ENCODE data around the gene SULF2.

The SULF2 gene

DNA sequence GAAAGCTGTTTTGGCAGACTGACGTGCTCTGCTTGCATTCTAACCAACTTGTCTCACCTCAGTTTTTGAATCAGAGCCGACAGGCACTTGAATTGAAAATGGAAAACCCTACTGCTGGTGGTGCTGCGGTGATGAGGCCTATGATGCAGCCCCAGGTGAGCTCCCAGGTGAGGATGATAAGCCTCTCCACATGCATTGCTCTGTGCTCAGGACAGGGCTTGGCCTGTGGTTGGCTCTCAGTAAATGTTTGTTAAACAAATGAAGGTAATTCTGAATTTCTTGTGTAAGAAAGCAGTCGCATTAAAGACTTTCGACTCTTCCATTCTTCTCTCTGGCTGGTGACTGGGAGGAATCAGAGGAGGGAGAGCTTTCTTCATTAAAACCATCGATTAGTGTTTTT, 136.3 kb downstream of the SULF2 start:
- no peak for DNase-seq (ENCODE audit: low read depth in 3 of 3)

DNA sequence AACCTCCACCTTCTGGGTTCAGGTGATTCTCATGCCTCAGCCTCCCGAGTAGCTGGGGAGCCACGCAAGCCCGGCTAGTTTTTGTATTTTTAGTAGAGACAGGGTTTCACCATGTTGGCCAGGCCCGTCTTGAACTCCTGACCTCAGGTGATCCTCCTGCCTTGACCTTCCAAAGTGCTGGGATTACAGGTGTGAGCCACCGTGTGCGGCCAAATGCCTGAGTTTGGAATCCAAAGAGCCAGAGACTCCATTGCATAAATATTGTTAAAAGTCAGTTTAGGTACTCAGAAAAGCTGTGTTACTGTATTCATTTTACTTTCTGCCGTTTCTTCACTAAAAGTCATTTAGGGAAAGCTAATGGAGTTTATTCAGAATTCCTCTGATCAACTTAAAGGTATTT, 137.3 kb downstream of the SULF2 start:
- no peak for DNase-seq (ENCODE audit: low read depth in 3 of 3)

DNA sequence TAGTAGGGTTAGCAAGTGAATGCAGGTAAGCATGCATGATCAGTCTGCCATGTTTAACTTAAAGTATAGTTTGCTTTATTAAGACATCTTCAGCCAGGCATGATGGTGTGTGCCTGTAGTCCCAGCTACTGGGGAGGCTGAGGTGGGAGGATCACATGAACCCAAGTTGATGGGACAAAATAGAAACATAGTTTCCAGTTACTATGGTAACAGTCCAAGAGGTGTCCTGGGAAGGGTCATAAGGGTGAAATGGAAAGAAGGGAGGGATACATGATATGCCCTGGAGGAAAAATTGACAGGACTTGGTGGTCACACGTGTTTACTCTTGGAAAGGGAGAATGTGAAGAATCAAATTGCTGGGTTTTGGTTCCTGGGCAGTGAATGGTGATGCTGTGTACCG, 139.6 kb downstream of the SULF2 start:
- no peak for DNase-seq (ENCODE audit: low read depth in 3 of 3)

DNA sequence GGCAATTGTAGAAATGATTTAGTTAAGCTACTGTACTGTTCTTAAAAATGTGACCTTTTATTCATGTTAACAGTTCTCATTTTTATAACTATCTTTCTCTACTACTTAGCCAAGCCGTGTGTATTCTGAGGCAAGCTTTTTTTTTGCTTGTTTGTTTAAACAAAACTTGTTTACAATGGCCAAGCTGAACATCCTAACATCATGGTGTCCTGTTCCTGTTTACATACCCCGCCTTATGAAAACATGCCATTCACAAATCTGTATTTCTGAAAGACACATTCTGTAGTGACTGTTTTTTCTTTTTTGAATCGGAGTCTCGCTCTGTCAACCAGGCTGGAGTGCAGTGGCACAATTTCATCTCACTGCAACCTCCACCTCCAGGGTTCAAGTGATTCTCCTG, 142.7 kb downstream of the SULF2 start:
- no peak for DNase-seq (ENCODE audit: low read depth in 3 of 3)

DNA sequence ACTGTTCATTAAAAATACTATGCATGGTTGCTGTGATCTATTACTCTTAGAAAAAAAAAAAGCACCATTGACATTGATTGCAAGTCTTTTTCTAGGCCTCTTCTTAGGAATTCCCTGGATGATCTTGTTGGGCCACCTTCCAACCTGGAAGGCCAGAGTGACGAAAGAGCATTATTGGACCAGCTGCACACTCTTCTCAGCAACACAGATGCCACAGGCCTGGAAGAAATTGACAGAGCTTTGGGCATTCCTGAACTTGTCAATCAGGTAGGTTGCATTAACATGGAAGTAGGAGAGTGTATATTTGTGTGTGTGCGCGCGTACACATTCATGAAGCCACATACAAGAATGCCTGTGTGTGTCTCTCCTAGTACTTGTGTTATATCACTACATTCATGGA, 143.2 kb downstream of the SULF2 start:
- no peak for DNase-seq (ENCODE audit: low read depth in 3 of 3)

DNA sequence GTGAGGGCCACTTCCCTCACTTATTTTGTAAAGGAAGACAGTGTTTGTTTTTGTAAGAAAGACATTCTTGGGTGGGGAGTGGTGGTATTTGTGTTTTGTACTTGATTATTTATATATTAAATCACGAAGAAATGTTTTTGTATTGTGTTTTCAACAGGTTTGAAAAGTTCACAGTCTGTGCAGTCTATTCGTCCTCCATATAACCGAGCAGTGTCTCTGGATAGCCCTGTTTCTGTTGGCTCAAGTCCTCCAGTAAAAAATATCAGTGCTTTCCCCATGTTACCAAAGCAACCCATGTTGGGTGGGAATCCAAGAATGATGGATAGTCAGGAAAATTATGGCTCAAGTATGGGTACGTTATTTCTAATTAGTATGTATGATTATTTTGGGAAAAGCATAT, 146.4 kb downstream of the SULF2 start:
- DNase-seq (ENCODE audit: low read depth in 3 of 3): no peak

DNA sequence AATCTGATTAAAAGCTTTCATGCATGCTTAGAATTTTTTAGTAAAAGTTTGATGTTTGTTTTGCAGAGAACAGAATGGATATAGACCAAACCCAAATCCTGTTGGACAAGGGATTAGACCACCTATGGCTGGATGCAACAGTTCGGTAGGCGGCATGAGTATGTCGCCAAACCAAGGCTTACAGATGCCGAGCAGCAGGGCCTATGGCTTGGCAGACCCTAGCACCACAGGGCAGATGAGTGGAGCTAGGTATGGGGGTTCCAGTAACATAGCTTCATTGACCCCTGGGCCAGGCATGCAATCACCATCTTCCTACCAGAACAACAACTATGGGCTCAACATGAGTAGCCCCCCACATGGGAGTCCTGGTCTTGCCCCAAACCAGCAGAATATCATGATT, 150.0 kb downstream of the SULF2 start:
- DNase-seq (ENCODE audit: low read depth in 3 of 3): no peak

DNA sequence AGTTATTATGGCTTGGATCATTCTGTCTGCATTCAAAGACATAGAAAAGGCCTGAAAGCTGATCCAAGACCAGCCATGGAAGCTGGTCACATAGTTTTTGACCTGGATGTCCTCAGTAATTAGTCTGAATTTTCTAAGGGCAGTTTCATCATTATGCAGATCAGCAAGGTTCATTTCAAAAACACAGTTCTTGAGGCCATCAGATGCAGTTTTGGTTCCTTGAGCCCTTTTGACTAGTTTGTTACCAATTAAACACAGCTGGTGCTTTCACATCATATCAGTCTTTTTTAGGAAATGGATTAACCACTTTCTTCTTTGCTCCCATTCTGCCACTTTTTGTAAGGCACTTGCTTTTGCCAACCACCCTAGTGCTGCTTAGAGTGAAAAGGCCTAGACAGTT, 154.2 kb downstream of the SULF2 start:
- no peak for DNase-seq (ENCODE audit: low read depth in 3 of 3)

DNA sequence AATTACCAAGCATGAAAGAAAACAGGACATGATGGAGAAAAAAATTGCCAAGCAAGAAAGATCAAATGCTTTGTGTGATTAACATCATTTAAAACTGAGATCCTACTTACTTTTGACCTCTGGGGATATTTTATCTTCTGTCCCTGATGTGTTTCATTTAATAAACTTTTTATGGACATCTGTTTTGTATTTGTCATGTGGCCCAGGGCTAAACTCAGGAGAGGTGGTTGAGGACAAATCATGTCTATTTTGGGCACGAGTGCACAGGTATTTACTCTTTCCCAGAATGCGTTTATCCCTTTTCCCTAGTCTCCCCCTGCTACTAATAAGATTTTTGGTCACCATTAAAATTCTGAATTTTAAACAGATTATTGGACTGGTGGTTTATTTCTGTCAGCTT, 155.4 kb downstream of the SULF2 start:
- DNase-seq (ENCODE audit: low read depth in 3 of 3): no peak

DNA sequence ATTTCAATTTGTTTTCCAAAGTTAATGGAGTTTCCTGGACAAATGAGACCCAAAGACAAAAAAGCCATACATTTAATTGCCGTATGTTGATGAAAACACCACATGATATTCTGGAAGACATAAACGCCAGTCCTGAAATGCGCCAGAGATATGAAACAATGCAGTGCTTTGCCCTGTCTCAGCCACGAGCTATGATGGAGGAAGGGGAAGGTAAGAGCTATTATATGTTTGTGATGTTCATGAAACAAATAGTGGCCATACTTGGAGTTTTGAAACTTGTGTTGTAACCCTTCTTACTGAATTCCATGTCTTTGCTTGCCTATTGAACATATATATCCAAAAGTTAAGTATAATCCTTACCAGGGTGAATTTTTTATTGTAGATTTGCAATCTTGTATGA, 157.7 kb downstream of the SULF2 start:
- no peak for DNase-seq (ENCODE audit: low read depth in 3 of 3)

DNA sequence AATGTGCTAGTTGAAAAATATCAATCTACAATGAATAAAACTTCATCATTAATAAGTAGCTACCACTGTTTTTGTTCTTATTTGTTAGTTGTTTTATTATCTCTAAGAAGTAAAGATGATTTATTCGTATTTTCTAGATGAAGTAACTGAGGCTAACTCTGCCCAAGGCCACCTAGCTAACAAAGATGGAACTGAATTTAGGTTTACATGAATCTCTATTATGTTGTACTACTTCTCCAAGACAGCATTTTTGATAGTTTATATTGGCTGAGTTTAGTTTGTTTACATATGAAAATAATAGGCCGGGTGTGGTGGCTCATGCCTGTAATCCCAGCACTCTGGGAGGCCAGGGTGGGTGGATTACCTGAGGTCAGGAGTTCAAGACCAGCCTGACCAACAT, 162.1 kb downstream of the SULF2 start:
- no peak for DNase-seq (ENCODE audit: low read depth in 3 of 3)

DNA sequence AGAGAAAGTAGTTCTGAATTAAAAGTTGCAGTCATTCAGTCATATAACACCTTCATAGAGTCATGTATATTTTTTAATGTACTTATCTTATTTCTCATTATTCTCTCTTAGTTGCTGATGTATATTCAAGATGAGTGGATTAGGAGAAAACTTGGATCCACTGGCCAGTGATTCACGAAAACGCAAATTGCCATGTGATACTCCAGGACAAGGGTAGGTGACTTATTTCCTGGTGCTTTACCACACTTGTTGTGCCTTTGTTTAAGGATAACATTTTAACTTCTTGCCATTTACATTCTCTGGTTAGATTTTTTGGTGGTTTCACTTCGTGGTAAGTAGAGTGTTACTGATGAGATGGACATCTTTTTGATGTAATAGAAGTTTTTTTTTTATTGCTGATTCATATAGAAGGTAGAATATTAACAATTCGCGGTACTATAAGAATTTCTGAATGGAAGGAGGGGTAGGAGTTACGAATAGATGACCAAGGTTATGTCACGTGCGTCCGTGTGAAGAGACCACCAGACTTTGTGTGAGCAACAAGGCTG, 163.1 kb downstream of the SULF2 start:
- no peak for DNase-seq (ENCODE audit: low read depth in 3 of 3)

DNA sequence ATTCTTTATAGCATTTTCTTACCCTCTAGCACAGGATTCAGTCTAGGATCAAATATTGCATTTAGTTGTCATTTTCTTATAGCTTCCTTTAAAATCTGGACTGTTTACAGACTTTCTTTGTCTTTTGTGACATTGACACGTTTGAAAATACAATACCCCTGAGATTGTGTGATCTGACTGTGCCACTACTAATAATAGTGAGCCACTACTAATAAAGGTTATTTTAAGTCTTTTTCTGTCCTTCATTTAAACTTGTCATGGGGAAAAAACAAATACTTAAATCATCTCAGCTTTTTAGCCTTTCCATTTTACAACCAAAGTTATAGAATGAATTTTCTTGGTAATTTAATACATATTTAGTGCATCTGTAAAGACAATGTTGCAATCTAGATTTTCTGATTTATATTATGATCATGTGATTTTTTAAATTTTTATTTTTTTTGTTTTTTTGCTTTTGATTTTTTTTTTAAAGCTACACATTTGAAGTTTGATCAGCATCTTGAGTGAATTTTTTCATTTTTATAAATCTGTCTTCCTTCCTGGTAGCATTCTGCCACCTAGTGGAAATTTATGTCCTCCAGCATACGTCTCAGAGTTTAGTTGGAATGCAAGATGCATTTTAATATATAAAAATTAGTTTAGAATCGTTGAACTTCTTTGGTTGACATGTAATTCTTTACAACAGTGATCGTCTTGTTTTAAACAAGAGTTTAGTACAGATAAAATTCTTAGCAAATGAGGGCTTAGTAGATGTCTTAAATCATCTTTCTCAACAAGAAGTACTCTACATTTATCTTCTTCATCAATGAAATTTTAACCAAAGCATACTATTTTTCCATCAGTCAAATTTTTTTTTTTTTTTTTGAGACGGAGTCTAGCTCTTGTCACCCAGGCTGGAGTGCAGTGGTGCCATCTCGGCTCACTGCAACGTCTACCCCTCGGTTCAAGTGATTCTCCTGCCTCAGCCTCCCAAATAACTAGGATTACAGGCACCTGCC, 164.2 kb downstream of the SULF2 start:
- no peak for DNase-seq (ENCODE audit: low read depth in 3 of 3)

DNA sequence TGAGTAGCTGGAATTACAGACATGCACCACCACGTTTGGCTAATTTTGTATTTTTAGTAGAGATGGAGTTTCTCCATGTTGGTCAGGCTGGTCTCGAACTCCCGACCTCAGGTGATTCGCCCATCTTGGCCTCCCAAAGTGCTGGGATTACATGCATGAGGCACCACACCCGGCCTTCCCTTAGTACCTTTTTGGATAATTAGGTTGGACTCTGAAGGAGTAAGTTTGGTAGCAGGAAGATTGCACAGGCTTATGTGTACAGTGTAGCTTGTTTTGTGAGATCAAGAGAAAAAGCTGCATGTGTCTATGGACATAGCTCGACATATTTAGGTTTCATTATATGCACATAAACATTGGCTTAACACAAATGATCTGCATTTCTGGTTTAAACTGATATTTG, 166.8 kb downstream of the SULF2 start:
- no peak for DNase-seq (ENCODE audit: low read depth in 3 of 3)

DNA sequence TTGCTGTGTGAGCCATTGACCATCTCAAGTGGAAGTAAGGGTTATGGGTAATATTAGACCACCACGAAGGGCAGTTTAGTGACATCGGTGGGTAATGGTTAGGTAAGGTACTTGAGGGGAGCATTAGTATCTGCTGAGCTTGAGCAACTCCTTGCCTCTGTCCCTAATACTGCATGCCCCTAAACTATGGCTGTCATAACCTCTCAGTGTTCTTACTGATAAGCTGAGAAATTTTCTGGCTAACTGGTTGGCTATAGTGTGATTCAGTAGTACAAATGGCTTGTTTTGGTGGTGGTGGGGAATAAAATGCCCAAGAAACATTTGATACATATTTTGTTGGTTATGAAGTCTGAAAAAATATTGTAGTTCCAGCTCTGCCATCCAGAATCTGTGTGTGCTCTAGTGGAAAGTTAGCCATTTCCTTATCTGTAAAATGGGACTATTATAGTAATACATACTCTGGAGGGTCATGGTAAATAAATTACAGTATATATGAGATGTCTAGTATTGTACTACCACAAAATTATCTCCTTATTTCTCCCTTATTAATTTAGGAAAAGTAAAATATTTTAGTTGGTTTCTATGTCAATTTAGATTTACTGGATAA, 170.5 kb downstream of the SULF2 start:
- DNase-seq (ENCODE audit: low read depth in 3 of 3): no peak

DNA sequence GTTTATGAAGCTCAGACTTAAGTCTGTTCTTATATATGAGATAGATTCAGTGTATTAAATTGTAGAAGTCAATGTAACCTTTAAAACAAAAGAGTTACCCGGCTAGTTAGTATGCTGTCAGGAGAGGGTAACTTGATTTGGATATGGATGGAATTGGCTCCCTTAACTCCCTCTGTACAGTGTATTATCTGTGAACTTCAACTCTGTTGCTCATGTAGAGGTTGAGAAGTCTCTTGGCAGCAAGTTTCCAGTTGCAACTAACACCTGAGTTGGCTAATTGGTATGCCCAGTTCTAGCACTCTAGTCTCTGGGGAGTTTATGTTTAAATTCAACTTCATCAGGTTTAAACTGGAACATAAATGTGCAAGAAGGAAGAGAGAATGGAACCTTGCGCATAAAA, 172.6 kb downstream of the SULF2 start:
- no peak for DNase-seq (ENCODE audit: low read depth in 3 of 3)

DNA sequence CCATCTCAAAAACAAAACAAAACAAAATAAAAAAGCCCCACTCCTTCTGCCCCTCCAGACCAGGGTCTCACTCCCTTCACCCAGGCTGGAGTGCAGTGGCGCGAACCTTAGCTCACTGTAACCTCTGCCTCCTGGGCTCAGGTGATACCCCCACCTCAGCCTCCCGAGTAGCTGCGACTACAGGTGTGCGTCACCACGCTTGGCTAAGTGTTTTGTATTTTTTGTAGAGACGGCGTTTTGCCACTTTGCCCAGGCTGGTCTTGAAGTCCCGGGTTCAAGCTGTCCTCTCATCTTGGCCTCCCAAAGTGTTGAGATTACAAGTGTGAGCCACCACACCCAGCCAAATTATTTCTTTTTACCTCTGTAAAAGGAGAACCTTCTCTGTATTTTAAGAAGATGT, 173.5 kb downstream of the SULF2 start:
- DNase-seq (ENCODE audit: low read depth in 3 of 3): no peak

DNA sequence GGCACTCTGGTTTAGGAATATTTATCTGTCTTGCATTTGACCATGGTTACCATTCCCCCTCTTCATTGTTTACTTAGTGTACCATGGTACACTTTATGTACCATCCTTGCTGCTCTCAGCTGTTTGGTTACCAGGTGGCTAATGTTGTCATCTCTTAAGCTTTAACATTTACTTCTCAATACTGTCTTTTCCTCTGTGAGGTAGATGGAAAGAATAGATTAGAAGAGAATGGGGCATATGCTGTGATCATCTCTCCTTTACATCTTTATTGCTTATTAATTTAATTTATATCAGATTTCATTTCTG, 174.4 kb downstream of the SULF2 start:
- no peak for DNase-seq (ENCODE audit: low read depth in 3 of 3)

DNA sequence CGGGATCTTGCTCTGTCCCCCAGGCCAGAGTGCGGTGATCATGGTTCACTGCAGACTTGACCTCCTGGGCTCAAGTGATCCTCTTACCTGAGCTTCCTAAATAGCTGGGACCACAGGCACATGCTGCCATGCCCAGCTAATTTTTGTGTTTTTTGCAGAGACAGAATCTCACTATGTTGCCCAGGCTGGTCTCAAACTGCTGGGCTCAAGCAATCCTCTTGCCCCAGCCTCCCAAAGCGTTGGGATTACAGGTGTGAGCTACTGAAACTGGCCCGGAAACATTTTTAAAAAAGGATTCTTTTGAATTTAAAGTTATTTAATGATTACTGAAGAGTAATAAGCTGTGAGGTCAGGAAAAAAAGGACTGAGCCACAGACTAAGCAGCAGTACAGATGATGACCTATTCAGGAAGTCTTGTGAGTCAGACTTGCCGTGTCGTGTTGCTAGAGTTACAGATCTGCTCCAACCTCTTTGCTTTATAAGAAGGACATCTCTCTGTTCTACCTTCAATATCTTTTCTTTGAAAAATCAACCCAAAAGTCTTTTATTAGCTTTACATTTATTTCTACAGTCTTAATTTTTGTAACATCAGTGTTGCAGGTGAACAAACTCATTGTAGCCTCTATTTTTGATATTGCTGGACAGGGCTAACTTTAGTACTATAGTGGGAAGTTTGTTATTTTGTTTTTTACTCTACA, 174.9 kb downstream of the SULF2 start:
- peak; percentile 57 to 77 (median 59) for DNase-seq (ENCODE audit: low read depth in 3 of 3)

DNA sequence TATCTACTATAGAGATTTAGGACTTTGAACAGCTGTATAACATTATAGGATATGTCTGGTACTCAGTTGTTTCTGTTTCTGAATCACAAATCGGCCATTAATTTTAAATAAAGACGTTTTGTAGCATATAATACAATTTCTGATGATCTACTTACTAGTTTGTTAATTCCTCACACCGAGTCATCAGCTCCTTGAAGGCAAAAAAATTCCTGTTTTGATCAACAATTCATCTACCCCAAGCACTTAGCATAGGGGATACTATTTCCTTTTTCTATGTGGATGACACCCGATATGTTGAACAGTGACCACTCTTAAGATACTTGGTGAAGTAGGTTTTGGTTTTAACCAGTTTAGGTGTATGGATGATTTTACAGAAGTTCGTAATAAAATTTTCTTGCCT, 176.3 kb downstream of the SULF2 start:
- DNase-seq (ENCODE audit: low read depth in 3 of 3): no peak
